ENCODE data around the gene SAMD8. TPM values are rescaled to one million over a fixed set of nuclear protein-coding genes. Genes with fewer than 3 reads are reported as not detected.

The SAMD8 gene
- polyA plus RNA-seq, 3 donors, result 13.0 to 18.8 (median 13.7) TPM

- Mint-ChIP-seq H3K4me3 (no peak overlapping the region), H3K36me3 (peaks cover 70 to 84% of the 10 kb centered on the region in 2 donors), H3K4me1 (peaks cover 16% of the 10 kb centered on the region), H3K27ac (peak overlapping the region in 5 of 7 donors; percentile 27 to 81 (median 57)), H3K27me3 (ENCODE audit: low read depth in 3 of 3) (no peaks in the 10 kb centered on the region), H3K9me3 (peaks cover 0 to 2% (median 0%) of the 10 kb centered on the region in 7 donors)
- no peak for TF ChIP-seq CTCF (IDR thresholded peaks at IDR 0.05)
- H2AFZ ChIP-seq (ENCODE audit: insufficient read depth, low read depth, low read length, poor library complexity, severe bottlenecking), result no peak overlapping the region
- H3K79me2 ChIP-seq (ENCODE audit: insufficient read depth, low read length), result peaks cover 51% of the 10 kb centered on the region
- intact Hi-C loops (cut with micrococcal nuclease), result no loop called here
- H3K9ac ChIP-seq (ENCODE audit: insufficient read depth, low read length, poor library complexity, severe bottlenecking), result no peak overlapping the region
- peaks cover 3 to 4% of the 10 kb centered on the region in 2 donors for H3K4me1 ChIP-seq (ENCODE audit: control insufficient read depth in 1 of 2, insufficient read depth in 2 of 2, low read length in 2 of 2)
- H3K36me3 ChIP-seq (replicated peaks in 1 of 2; ENCODE audit: control insufficient read depth in 1 of 2, insufficient read depth in 2 of 2, low read length in 2 of 2), result peaks cover 72 to 85% of the 10 kb centered on the region in 2 donors
- H3K4me2 ChIP-seq (replicated peaks; ENCODE audit: extremely low read depth, low read length, poor library complexity, severe bottlenecking), result no peak overlapping the region
- peak overlapping the region in 1 of 2 donors; percentile 58 for H3K27ac ChIP-seq (ENCODE audit: low read depth in 1 of 2, low read length in 2 of 2)
- 100% methylated on average over 2 of the region's 4 CpGs for WGBS (ENCODE audit: insufficient coverage)
- H3K27me3 ChIP-seq (ENCODE audit: control insufficient read depth in 2 of 2, insufficient read depth in 2 of 2, low read length in 2 of 2), result no peaks in the 10 kb centered on the region
- DNase-seq, result no peak
- peaks cover 71% of the 10 kb centered on the region for H4K20me1 ChIP-seq (ENCODE audit: insufficient read depth, low read length)
- no peak overlapping the region for H3K4me3 ChIP-seq (replicated peaks in 1 of 3; ENCODE audit: low read depth in 2 of 3, low read length in 3 of 3)
- H3K9me3 ChIP-seq (replicated peaks in 1 of 2; ENCODE audit: control insufficient read depth in 1 of 2, insufficient read depth in 1 of 2, low read length in 2 of 2), result no peaks in the 10 kb centered on the region
Observed at GRCh38 chr10:75228834-75229233, 117.4 kb downstream of the SAMD8 start.

GRCh38 chr10:75229971-75230370 lies 118.5 kb downstream of the SAMD8 start:
- H3K27ac ChIP-seq (ENCODE audit: low read depth in 1 of 2, low read length in 2 of 2), result no peak overlapping the region
- Mint-ChIP-seq H3K9me3 (peaks cover 0 to 2% (median 0%) of the 10 kb centered on the region in 7 donors), H3K27me3 (ENCODE audit: low read depth in 3 of 3) (no peaks in the 10 kb centered on the region), H3K27ac (peak overlapping the region in 3 of 7 donors; percentile 1 to 86 (median 74)), H3K4me3 (no peak overlapping the region), H3K36me3 (peaks cover 59 to 73% of the 10 kb centered on the region in 2 donors), H3K4me1 (peaks cover 13% of the 10 kb centered on the region)
- H2AFZ ChIP-seq (ENCODE audit: insufficient read depth, low read depth, low read length, poor library complexity, severe bottlenecking), result no peak overlapping the region
- no peak for TF ChIP-seq CTCF (IDR thresholded peaks at IDR 0.05)
- H3K4me1 ChIP-seq (ENCODE audit: control insufficient read depth in 1 of 2, insufficient read depth in 2 of 2, low read length in 2 of 2), result peaks cover 11 to 15% of the 10 kb centered on the region in 2 donors
- WGBS (ENCODE audit: insufficient coverage), result no CpG with 5 or more reads among the region's 3 CpGs
- no peak overlapping the region for H3K4me2 ChIP-seq (replicated peaks; ENCODE audit: extremely low read depth, low read length, poor library complexity, severe bottlenecking)
- H4K20me1 ChIP-seq (ENCODE audit: insufficient read depth, low read length), result peaks cover 60% of the 10 kb centered on the region
- no peak overlapping the region for H3K4me3 ChIP-seq (replicated peaks in 1 of 3; ENCODE audit: low read depth in 2 of 3, low read length in 3 of 3)
- intact Hi-C loops (cut with micrococcal nuclease), result loop anchor here (1.0 to 10.0 kb wide), 6 partner anchors 20 to 405 kb away; partner anchors contain the start of genes SAMD8 (in 2 of the 2), KAT6B (in 1 of the 2) and VDAC2 (in 1 of the 2)
- peak in 1 of 3 donors; percentile 39 for DNase-seq
- H3K9me3 ChIP-seq (replicated peaks in 1 of 2; ENCODE audit: control insufficient read depth in 1 of 2, insufficient read depth in 1 of 2, low read length in 2 of 2), result no peaks in the 10 kb centered on the region
- no peak overlapping the region for H3K9ac ChIP-seq (ENCODE audit: insufficient read depth, low read length, poor library complexity, severe bottlenecking)
- H3K79me2 ChIP-seq (ENCODE audit: insufficient read depth, low read length), result peaks cover 40% of the 10 kb centered on the region
- H3K27me3 ChIP-seq (ENCODE audit: control insufficient read depth in 2 of 2, insufficient read depth in 2 of 2, low read length in 2 of 2), result no peaks in the 10 kb centered on the region
- H3K36me3 ChIP-seq (replicated peaks in 1 of 2; ENCODE audit: control insufficient read depth in 1 of 2, insufficient read depth in 2 of 2, low read length in 2 of 2), result peaks cover 62 to 73% of the 10 kb centered on the region in 2 donors

All from CD14-positive monocyte (primary cell).